MCF 10A (cell line): ENCODE data around the gene KATNBL1. TPM values are rescaled to one million over a fixed set of nuclear protein-coding genes. Genes with fewer than 3 reads are reported as not detected.
"Not testable (repeated sequence)": the region's sequence is repeated elsewhere in the genome, so short reads cannot be mapped to it uniquely, and the experiment has no call there.

Source experiments
- BruUV-seq: library from RNA; stranded (reverse); fragments of 400-500 nt; replicated peaks from 2 replicates; lab custom pipeline; 2021; lab: Mats Ljungman, UMichigan
- CTCF ChIA-PET: fragments of 300-600 bp; sonication (Branson Sonifier 250); formaldehyde crosslinking; extraction: SDS; loops from one replicate; lab custom pipeline; 2021; ENCODE audit warnings: antibody characterized with exemption, inconsistent platforms; lab: Yijun Ruan, JAX
- POLR2A ChIA-PET: fragments of 300-600, 350-650 bp; sonication (Branson Sonifier 250); formaldehyde crosslinking; extraction: SDS; loops from one replicate; lab custom pipeline; 2020; ENCODE audit warnings: antibody characterized with exemption, inconsistent platforms; lab: Yijun Ruan, JAX
- DNase-seq: peaks from one replicate; pipeline ENCODE4 v3.0.0-alpha.2; 2018; ENCODE audit not compliant: unreplicated experiment
- H3K27ac Mint-ChIP-seq: one replicate; pipeline ENCODE4 v1.8.0; 2022; ENCODE audit warnings: mild to moderate bottlenecking, low read depth, mixed read lengths; ENCODE audit not compliant: unreplicated experiment
- H3K27me3 Mint-ChIP-seq: one replicate; pipeline ENCODE4 v1.8.0; 2022; ENCODE audit warnings: mixed read lengths; ENCODE audit not compliant: insufficient read depth, unreplicated experiment
- H3K36me3 Mint-ChIP-seq: one replicate; pipeline ENCODE4 v1.8.0; 2022; ENCODE audit warnings: mild to moderate bottlenecking, moderate library complexity, mixed read lengths; ENCODE audit not compliant: insufficient read depth, unreplicated experiment
- H3K4me1 Mint-ChIP-seq: one replicate; pipeline ENCODE4 v1.8.0; 2022; ENCODE audit warnings: mixed read lengths; ENCODE audit not compliant: insufficient read depth, unreplicated experiment
- H3K4me3 Mint-ChIP-seq: one replicate; pipeline ENCODE4 v1.8.0; 2022; ENCODE audit warnings: mild to moderate bottlenecking, moderate library complexity, mixed read lengths; ENCODE audit not compliant: unreplicated experiment
- H3K9me3 Mint-ChIP-seq: one replicate; pipeline ENCODE4 v1.8.0; 2022; ENCODE audit warnings: mixed read lengths; ENCODE audit not compliant: unreplicated experiment
- CTCF ChIP-seq: fragments of 200-600 bp; IDR thresholded peaks from one replicate; pipeline ENCODE4 v1.8.0; 2022; ENCODE audit warnings: antibody characterized with exemption, mild to moderate bottlenecking; ENCODE audit not compliant: unreplicated experiment
- intact Hi-C: fragments of 100-400 bp; cut with micrococcal nuclease; formaldehyde crosslinking; loops from 2 replicates; pipeline ENCODE4 v1.14.1; 2022
- total RNA-seq: library from RNA; stranded (reverse); gene quantifications from 2 replicates; pipeline ENCODE4 v1.2.3, GENCODE V29; 2022

The KATNBL1 gene
- total RNA-seq, 1 experiment from 2014 or later: 38.2 TPM

- Mint-ChIP-seq H3K36me3 (peaks cover 14% of the 10 kb centered on the region), H3K9me3 (no peaks in the 10 kb centered on the region), H3K27me3 (no peaks in the 10 kb centered on the region), H3K27ac (no peak overlapping the region), H3K4me1 (peaks cover 23% of the 10 kb centered on the region), H3K4me3 (no peak overlapping the region)
- no TSS peak for BruUV-seq
- ChIA-PET POLR2A (interaction anchor here (0.7 kb wide), 2 partner anchors 43 to 231 kb away, joined by 3 read pairs; no protein-coding TSS in a partner anchor), CTCF (no interaction called here)
- intact Hi-C loops: no loop called here
- peak; percentile 19 for DNase-seq
- TF ChIP-seq CTCF: no peak
Observed at GRCh38 chr15:34206011-34206410, 3.9 kb downstream of the KATNBL1 start.

GRCh38 chr15:34203936-34204335 is 6.0 kb downstream of the KATNBL1 start:
- H3K36me3 Mint-ChIP-seq: peaks cover 19% of the 10 kb centered on the region
- no peaks in the 10 kb centered on the region for H3K27me3 Mint-ChIP-seq
- peaks cover 23% of the 10 kb centered on the region for H3K4me1 Mint-ChIP-seq
- BruUV-seq: no TSS peak
- no peak for TF ChIP-seq CTCF
- CTCF ChIA-PET: no interaction called here
- no peak for DNase-seq
- no peaks in the 10 kb centered on the region for H3K9me3 Mint-ChIP-seq
- H3K27ac Mint-ChIP-seq: no peak overlapping the region
- POLR2A ChIA-PET: interaction anchor here (1.2 kb wide), 1 partner anchor 102 kb away, joined by 5 read pairs; the partner anchor contains the start of genes EMC7 and PGBD4
- H3K4me3 Mint-ChIP-seq: no peak overlapping the region
- intact Hi-C loops: no loop called here

GRCh38 chr15:34203305-34203704 is 6.6 kb downstream of the KATNBL1 start:
- H3K4me1 Mint-ChIP-seq: peaks cover 19% of the 10 kb centered on the region
- no peak overlapping the region for H3K4me3 Mint-ChIP-seq
- no peak for TF ChIP-seq CTCF
- intact Hi-C loops: no loop called here
- H3K36me3 Mint-ChIP-seq: peaks cover 19% of the 10 kb centered on the region
- no TSS peak for BruUV-seq
- no peaks in the 10 kb centered on the region for H3K27me3 Mint-ChIP-seq
- no peak for DNase-seq
- CTCF ChIA-PET: interaction anchor here (0.6 kb wide), 2 partner anchors 54 to 482 kb away, joined by 3 to 5 read pairs; no protein-coding TSS in a partner anchor
- H3K27ac Mint-ChIP-seq: no peak overlapping the region
- POLR2A ChIA-PET: interaction anchor here (1.2 kb wide), 1 partner anchor 101 kb away, joined by 5 read pairs; the partner anchor contains the start of genes EMC7 and PGBD4
- no peaks in the 10 kb centered on the region for H3K9me3 Mint-ChIP-seq

- H3K27ac Mint-ChIP-seq, H3K36me3 Mint-ChIP-seq, H3K4me3 Mint-ChIP-seq, intact Hi-C loops, POLR2A ChIA-PET, CTCF ChIA-PET, H3K9me3 Mint-ChIP-seq, BruUV-seq, H3K27me3 Mint-ChIP-seq, H3K4me1 Mint-ChIP-seq, DNase-seq: not testable (repeated sequence)
Observed at GRCh38 chr15:34193272-34193671, 16.6 kb downstream of the KATNBL1 start.
